HCT116 (cell line): ENCODE results near the gene CNST. TPM values are rescaled to one million over a fixed set of nuclear protein-coding genes. Genes with fewer than 3 reads are reported as not detected.

Experiments
- ATAC-seq: fragments of 200-7000 bp; cut with Tn5 transposase; 2 replicates; pipeline ENCODE4 v1.9.1; 2020; ENCODE audit warnings: mild to moderate bottlenecking, moderate library complexity
- BruUV-seq: library from RNA; stranded (reverse); fragments of 400-500 nt; replicated peaks from 2 replicates; lab custom pipeline; 2021; lab: Mats Ljungman, UMichigan
- CTCF ChIA-PET: fragments of 300-600 bp; sonication (Branson Sonifier 250); formaldehyde crosslinking; loops from one replicate; lab custom pipeline; 2021; ENCODE audit warnings: antibody characterized with exemption; lab: Charles Lee
- POLR2A ChIA-PET: fragments of 300-600, 350-600 bp; sonication (Branson Sonifier 250); formaldehyde crosslinking; loops from one replicate; lab custom pipeline; 2021; ENCODE audit warnings: antibody characterized with exemption; lab: Charles Lee
- RAD21 ChIA-PET, 2 experiments: fragments of 300-600 bp; sonication (Branson Sonifier 250); formaldehyde crosslinking; loops; one replicate each; lab custom pipeline; 2023; ENCODE audit warnings: low total read pairs in 2 of 2; ENCODE audit not compliant: uncharacterized antibody in 2 of 2, unreplicated experiment in 2 of 2, low non-redundant PET in 1 of 2; lab: Charles Lee
- DNase-seq: peaks from one replicate; pipeline ENCODE4 v3.0.0-alpha.2; 2010; ENCODE audit warnings: low read depth, low spot score
- H2AFZ ChIP-seq: fragments of 200-600 bp; shearing (Covaris generic), sonication (generic); 2 replicates; pipeline ENCODE4 v1.6.1; 2017; ENCODE audit warnings: low read depth, mixed run types, mixed read lengths, antibody characterized with exemption, low read length; ENCODE audit not compliant: poor library complexity, severe bottlenecking
- H3K27ac ChIP-seq: 2 replicates; pipeline ENCODE4 v1.5.1; 2012; ENCODE audit warnings: low read depth, low read length
- H3K27me3 ChIP-seq: fragments of 200-600 bp; sonication (generic); 2 replicates; pipeline ENCODE4 v1.6.1; 2016; ENCODE audit warnings: mixed run types, low read length, mixed read lengths; ENCODE audit not compliant: insufficient read depth
- H3K36me3 ChIP-seq, 2 experiments: fragments of 200-500 bp in 1 of 2; fragments of 200-600 bp in 1 of 2; sonication (Bioruptor generic) in 1 of 2; sonication (generic) in 1 of 2; 2 replicates each; pipeline versions ENCODE4 v1.5.1 to v1.6.1; 2014 to 2016; ENCODE audit warnings: low read length in 2 of 2, inconsistent platforms in 1 of 2, mixed read lengths in 1 of 2, mixed run types in 1 of 2; ENCODE audit not compliant: insufficient read depth in 2 of 2, control insufficient read depth in 1 of 2
- H3K4me1 ChIP-seq, 2 experiments: fragments of 200-600 bp in 1 of 2; sonication (generic) in 1 of 2; 2 replicates each; pipeline versions ENCODE4 v1.5.1 to v1.6.1; 2012 to 2017; ENCODE audit warnings: low read length in 2 of 2, inconsistent platforms in 1 of 2, mild to moderate bottlenecking in 1 of 2, mixed read lengths in 1 of 2, mixed run types in 1 of 2, moderate library complexity in 1 of 2; ENCODE audit not compliant: insufficient read depth in 2 of 2, control insufficient read depth in 1 of 2
- H3K4me2 ChIP-seq: fragments of 200-600 bp; sonication (generic); 2 replicates; pipeline ENCODE4 v1.6.1; 2017; ENCODE audit warnings: mixed run types, low read length, mixed read lengths
- H3K4me3 ChIP-seq, 2 experiments: fragments of 200-600 bp in 1 of 2; sonication (generic) in 1 of 2; replicated peaks in 1 of 2; 2 replicates each; pipeline ENCODE4 v1.5.1; 2011 to 2016; ENCODE audit warnings: low read length in 2 of 2, control low read depth in 1 of 2, low read depth in 1 of 2, mild to moderate bottlenecking in 1 of 2, mixed read lengths in 1 of 2, mixed run types in 1 of 2
- H3K79me2 ChIP-seq: fragments of 200-600 bp; sonication (generic); 2 replicates; pipeline ENCODE4 v1.6.1; 2017; ENCODE audit warnings: mild to moderate bottlenecking, mixed run types, low read length, moderate library complexity, mixed read lengths; ENCODE audit not compliant: insufficient read depth
- H3K9ac ChIP-seq: fragments of 200-600 bp; sonication (generic); 2 replicates; pipeline ENCODE4 v1.6.1; 2016; ENCODE audit warnings: low read length, mixed read lengths
- H3K9me2 ChIP-seq: fragments of 200-600 bp; sonication (generic), shearing (Covaris generic); 2 replicates; pipeline ENCODE4 v1.6.1; 2017; ENCODE audit warnings: mixed run types, mild to moderate bottlenecking, moderate library complexity; ENCODE audit not compliant: insufficient read depth
- H3K9me3 ChIP-seq, 2 experiments: fragments of 200-500 bp in 1 of 2; fragments of 200-600 bp in 1 of 2; sonication (Bioruptor generic) in 1 of 2; sonication (generic) in 1 of 2; 2 replicates each; pipeline ENCODE4 v1.6.1; 2014 to 2017; ENCODE audit warnings: low read length in 2 of 2, mixed read lengths in 2 of 2, inconsistent platforms in 1 of 2, low read depth in 1 of 2, mild to moderate bottlenecking in 1 of 2, mixed run types in 1 of 2, moderate library complexity in 1 of 2; ENCODE audit not compliant: control insufficient read depth in 1 of 2, insufficient read depth in 1 of 2
- H4K20me1 ChIP-seq: fragments of 200-600 bp; sonication (generic), shearing (Covaris generic); 2 replicates; pipeline ENCODE4 v1.6.1; 2017; ENCODE audit warnings: mixed run types, mild to moderate bottlenecking, moderate library complexity; ENCODE audit not compliant: insufficient read depth
- CBX3 ChIP-seq: IDR thresholded peaks from 2 replicates; pipeline ENCODE4 v1.6.1; 2012; ENCODE audit warnings: low read depth
- CTCF ChIP-seq, 3 experiments: fragments of 200-600 bp in 1 of 3; sonication (generic) in 1 of 3; IDR thresholded peaks in 2 of 3; conservative IDR thresholded peaks in 1 of 3; 2 replicates each; pipeline ENCODE4 v1.5.1; 2012 to 2017; ENCODE audit warnings: low read depth in 2 of 3, low read length in 2 of 3, antibody characterized with exemption in 1 of 3, borderline replicate concordance in 1 of 3, control low read depth in 1 of 3, mild to moderate bottlenecking in 1 of 3, mixed read lengths in 1 of 3, mixed run types in 1 of 3, moderate library complexity in 1 of 3; ENCODE audit not compliant: insufficient read depth in 1 of 3
- EGR1 ChIP-seq: IDR thresholded peaks from 2 replicates; pipeline ENCODE4 v1.6.1; 2012; ENCODE audit warnings: low read depth
- ELF1 ChIP-seq: IDR thresholded peaks from 2 replicates; pipeline ENCODE4 v1.6.1; 2012; ENCODE audit warnings: low read depth, borderline replicate concordance
- JUND ChIP-seq: IDR thresholded peaks from 2 replicates; pipeline ENCODE4 v1.6.1; 2012
- MAX ChIP-seq: IDR thresholded peaks from 2 replicates; pipeline ENCODE4 v1.6.1; 2012
- POLR2A ChIP-seq: IDR thresholded peaks from 2 replicates; pipeline ENCODE4 v1.7.0; 2011; ENCODE audit warnings: borderline replicate concordance; ENCODE audit not compliant: insufficient read depth, insufficient read length; ENCODE audit errors: extremely low read depth
- POLR2AphosphoS5 ChIP-seq: IDR thresholded peaks from 2 replicates; pipeline ENCODE4 v1.6.1; 2011; ENCODE audit warnings: mild to moderate bottlenecking, low read depth, low read length, moderate library complexity
- REST ChIP-seq: IDR thresholded peaks from 2 replicates; pipeline ENCODE4 v1.6.1; 2012; ENCODE audit warnings: low read depth
- SP1 ChIP-seq: IDR thresholded peaks from 2 replicates; pipeline ENCODE4 v1.6.1; 2012; ENCODE audit warnings: low read depth
- SRF ChIP-seq: IDR thresholded peaks from 2 replicates; pipeline ENCODE4 v1.6.1; 2012; ENCODE audit warnings: low read depth
- TCF7L2 ChIP-seq: IDR thresholded peaks from 2 replicates; pipeline ENCODE4 v1.7.0; 2011; ENCODE audit warnings: borderline replicate concordance, inconsistent platforms; ENCODE audit not compliant: insufficient read depth, insufficient read length; ENCODE audit errors: extremely low read depth
- ZBTB33 ChIP-seq: IDR thresholded peaks from 2 replicates; pipeline ENCODE4 v1.6.1; 2011; ENCODE audit warnings: mild to moderate bottlenecking, low read length, moderate library complexity; ENCODE audit not compliant: insufficient replicate concordance; ENCODE audit errors: extremely low read depth
- intact Hi-C: fragments of 100-400 bp; cut with micrococcal nuclease; formaldehyde crosslinking; loops from 2 replicates; pipeline ENCODE4 v1.10.0; 2022
- total RNA-seq: library from RNA; stranded (reverse); gene quantifications from one replicate; pipeline ENCODE4 v1.2.1, GENCODE V29; 2021; ENCODE audit not compliant: unreplicated experiment

CNST gene
- total RNA-seq, 1 experiment from 2014 or later: 13.5 TPM

GRCh38 chr1:246661451-246661850 is 95.2 kb downstream of the CNST start (continued):
- TF ChIP-seq MAX (no peak), POLR2AphosphoS5 (no peak), CTCF (IDR thresholded peaks at IDR 0.05 in 2 of 3, conservative IDR thresholded peaks at IDR 0.05 in 1 of 3; ENCODE audit: borderline replicate concordance in 1 of 3, insufficient read depth in 1 of 3, low read depth in 2 of 3, low read length in 2 of 3) (no peak), EGR1 (no peak), TCF7L2 (no peak), ZBTB33 (no peak), CBX3 (no peak)

GRCh38 chr1:246667773-246668172 is 101.5 kb downstream of the CNST start:
- intact Hi-C loops: no loop called here
- H3K4me3 ChIP-seq: no peak overlapping the region
- H3K9me2 ChIP-seq: no peaks in the 10 kb centered on the region
- ATAC-seq: no peak
- H3K9ac ChIP-seq: no peak overlapping the region
- no peaks in the 10 kb centered on the region for H3K27me3 ChIP-seq
- no peak for TF ChIP-seq ELF1
- no peak for TF ChIP-seq POLR2AphosphoS5
- no peak for TF ChIP-seq SRF
- no peak for TF ChIP-seq POLR2A
- no peak for TF ChIP-seq MAX
- TF ChIP-seq EGR1: no peak
- TF ChIP-seq CTCF (IDR thresholded peaks at IDR 0.05 in 2 of 3, conservative IDR thresholded peaks at IDR 0.05 in 1 of 3; ENCODE audit: borderline replicate concordance in 1 of 3, insufficient read depth in 1 of 3, low read depth in 2 of 3, low read length in 2 of 3): no peak
- TF ChIP-seq REST: no peak
- no peak for TF ChIP-seq TCF7L2
- no peak for TF ChIP-seq JUND
- no peak for TF ChIP-seq SP1
- TF ChIP-seq, all 23 proteins: peak for 0
- RAD21 ChIA-PET: no interaction called here
- H3K27ac ChIP-seq: no peak overlapping the region
- DNase-seq: no peak
- H3K4me2 ChIP-seq: no peak overlapping the region
- H4K20me1 ChIP-seq: no peaks in the 10 kb centered on the region
- CTCF ChIA-PET: no interaction called here
- POLR2A ChIA-PET: no interaction called here
- no peak overlapping the region for H2AFZ ChIP-seq
- no TSS peak for BruUV-seq
- no peaks in the 10 kb centered on the region for H3K79me2 ChIP-seq
- no peaks in the 10 kb centered on the region for H3K36me3 ChIP-seq
- H3K4me1 ChIP-seq: no peaks in the 10 kb centered on the region
- H3K9me3 ChIP-seq: no peaks in the 10 kb centered on the region
